Measurements from ENCODE around the gene SSBP4. TPM values are rescaled to one million over a fixed set of nuclear protein-coding genes. Genes with fewer than 3 reads are reported as not detected.
A peak's percentile ranks its signal among the peaks of the same experiment; 100 is the strongest.

Gene SSBP4
- polyA plus RNA-seq, 1 of the 3 experiments (the other 2 are of a cell fraction) = 24.9 TPM

GRCh38 chr19:18478545-18479311, 59.5 kb downstream of the SSBP4 start:
- Histone ChIP-seq H2AFZ (ENCODE audit: low read depth) (peak overlapping the region; percentile 5; the same call in 1 of the 2 replicates), H4K20me1 (ENCODE audit: insufficient read depth) (peaks cover 21% of the 10 kb centered on the region; the same call in 1 of the 2 replicates), H3K4me3 (ENCODE audit: low read depth in 2 of 2, low read length in 1 of 2) (no peak overlapping the region), H3K27me3 (ENCODE audit: insufficient read depth) (no peaks in the 10 kb centered on the region), H3F3A (replicated peaks; ENCODE audit: insufficient read depth) (peaks cover 4% of the 10 kb centered on the region), H3K9me2 (no peaks in the 10 kb centered on the region), H3K9me3 (no peaks in the 10 kb centered on the region), H3K9ac (peak overlapping the region; percentile 40; the same call in 1 of the 2 replicates), H3K4me1 (ENCODE audit: control insufficient read depth in 1 of 2, insufficient read depth in 2 of 2, low read depth in 1 of 2, low read length in 1 of 2) (peaks cover 21 to 28% of the 10 kb centered on the region in 2 experiments; a peak in 2 of 4 replicates), H3K4me2 (no peak overlapping the region; the same call in 1 of the 2 replicates), H3K36me3 (replicated peaks in 1 of 2; ENCODE audit: control insufficient read depth in 1 of 2, insufficient read depth in 2 of 2, low read length in 1 of 2) (no peaks in the 10 kb centered on the region), H3K79me2 (ENCODE audit: insufficient read depth) (peaks cover 96% of the 10 kb centered on the region), H3K27ac (ENCODE audit: low read depth in 2 of 2, low read length in 1 of 2) (peak overlapping the region; percentile 60 to 63)
- WGBS (ENCODE audit: low lambda C conversion rate) = 64% methylated on average over 6 of the region's 17 CpGs
- ChIA-PET POLR2A (interaction anchor here (0.7 kb wide), 1 partner anchor 352 kb away, joined by 3 read pairs; no protein-coding TSS in a partner anchor), CTCF (interaction anchor here (1.0 to 6.1 kb wide), 7 partner anchors 9 to 207 kb away, joined by 4 to 56 read pairs (median 4); no protein-coding TSS in a partner anchor)
- TF ChIP-seq ELF1 (IDR thresholded peaks at IDR 0.05) = peak; percentile 85
- no peak for TF ChIP-seq YY1 (IDR thresholded peaks at IDR 0.05; ENCODE audit: low read depth)
- TF ChIP-seq CTCF (IDR thresholded peaks at IDR 0.05) = no peak
- peak; percentile 74 for TF ChIP-seq GABPA (IDR thresholded peaks at IDR 0.05; ENCODE audit: low read depth)
- TF ChIP-seq PBX3 (IDR thresholded peaks at IDR 0.05) = no peak
- no peak for TF ChIP-seq RXRA (IDR thresholded peaks at IDR 0.05; ENCODE audit: borderline replicate concordance, low read depth)
- no peak for TF ChIP-seq FOXJ3 (CRISPR knock-in tag; IDR thresholded peaks at IDR 0.05)
- TF ChIP-seq MAX (IDR thresholded peaks at IDR 0.05; ENCODE audit: low read depth) = peak; percentile 67
- TF ChIP-seq FOXM1 (IDR thresholded peaks at IDR 0.05; ENCODE audit: low read depth) = no peak
- TF ChIP-seq GATA2 (CRISPR knock-in tag; IDR thresholded peaks at IDR 0.05) = no peak
- TF ChIP-seq RCOR1 (IDR thresholded peaks at IDR 0.05; ENCODE audit: low read length) = no peak
- TF ChIP-seq, protein P1, sequence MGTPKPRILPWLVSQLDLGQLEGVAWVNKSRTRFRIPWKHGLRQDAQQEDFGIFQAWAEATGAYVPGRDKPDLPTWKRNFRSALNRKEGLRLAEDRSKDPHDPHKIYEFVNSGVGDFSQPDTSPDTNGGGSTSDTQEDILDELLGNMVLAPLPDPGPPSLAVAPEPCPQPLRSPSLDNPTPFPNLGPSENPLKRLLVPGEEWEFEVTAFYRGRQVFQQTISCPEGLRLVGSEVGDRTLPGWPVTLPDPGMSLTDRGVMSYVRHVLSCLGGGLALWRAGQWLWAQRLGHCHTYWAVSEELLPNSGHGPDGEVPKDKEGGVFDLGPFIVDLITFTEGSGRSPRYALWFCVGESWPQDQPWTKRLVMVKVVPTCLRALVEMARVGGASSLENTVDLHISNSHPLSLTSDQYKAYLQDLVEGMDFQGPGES (IDR thresholded peaks at IDR 0.05; ENCODE audit: low read depth, low read length) = no peak
- no peak for TF ChIP-seq FOSL2 (IDR thresholded peaks at IDR 0.05; ENCODE audit: borderline replicate concordance, low read depth)
- DNase-seq = peak; percentile 70
